ENCODE results near the gene SORCS2.

GRCh38 chr4:7637139-7637538 is 444.8 kb downstream of the SORCS2 start:
- TF ChIP-seq CTCF (IDR thresholded peaks at IDR 0.05; ENCODE audit: insufficient read depth, low read depth, low read length) (no peak), EZH2 (IDR thresholded peaks at IDR 0.05; ENCODE audit: insufficient read depth, low read length) (no peak)

Data from astrocyte (in vitro differentiated cells and primary cell).